SJCRH30 (cell line): ENCODE results near the gene COL12A1. TPM values are rescaled to one million over a fixed set of nuclear protein-coding genes. Genes with fewer than 3 reads are reported as not detected.

Experiments
- DNase-seq, 2 experiments: peaks; one replicate each; pipeline ENCODE4 v3.0.0-alpha.2; 2015 to 2020
- H3K27ac ChIP-seq: fragments of 250-450 bp; sonication (Bioruptor Pico); 2 replicates; pipeline ENCODE4 v1.5.1; 2020; ENCODE audit warnings: mild to moderate bottlenecking, moderate library complexity
- H3K27me3 ChIP-seq: fragments of 250-450 bp; sonication (Bioruptor Pico); 2 replicates; pipeline ENCODE4 v1.5.1; 2020; ENCODE audit warnings: mild to moderate bottlenecking, moderate library complexity
- H3K36me3 ChIP-seq: fragments of 250-450 bp; sonication (Bioruptor Pico); 2 replicates; pipeline ENCODE4 v1.5.1; 2020; ENCODE audit warnings: mild to moderate bottlenecking, moderate library complexity
- H3K4me1 ChIP-seq: fragments of 250-450 bp; sonication (Bioruptor Pico); 2 replicates; pipeline ENCODE4 v1.5.1; 2020; ENCODE audit warnings: mild to moderate bottlenecking, moderate library complexity
- H3K4me3 ChIP-seq: fragments of 250-450 bp; sonication (Bioruptor Pico); 2 replicates; pipeline ENCODE4 v1.5.1; 2020; ENCODE audit warnings: mild to moderate bottlenecking, moderate library complexity
- H3K9me3 ChIP-seq: fragments of 250-450 bp; sonication (Bioruptor Pico); replicated peaks from 2 replicates; pipeline ENCODE4 v1.5.1; 2020; ENCODE audit warnings: mild to moderate bottlenecking, moderate library complexity
- total RNA-seq: library from RNA; depleted of rRNA; stranded (reverse); fragments of >200 nt; shearing (Covaris generic); gene quantifications from 2 replicates; pipeline ENCODE4 v1.2.3, GENCODE V29; 2014

The COL12A1 gene
- total RNA-seq, 1 experiment from 2014 or later, result 62.1 TPM

GRCh38 chr6:75222261-75222660 is 16.4 kb upstream of the COL12A1 start:
- peaks cover 7% of the 10 kb centered on the region; the same call in 1 of the 2 replicates for H3K4me1 ChIP-seq
- no peaks in the 10 kb centered on the region for H3K36me3 ChIP-seq
- H3K27me3 ChIP-seq, result no peaks in the 10 kb centered on the region
- H3K4me3 ChIP-seq, result no peak overlapping the region
- no peak for DNase-seq
- H3K27ac ChIP-seq, result no peak overlapping the region
- H3K9me3 ChIP-seq, result no peaks in the 10 kb centered on the region

- peaks cover 7% of the 10 kb centered on the region; the same call in 1 of the 2 replicates for H3K4me1 ChIP-seq
- no peak overlapping the region for H3K27ac ChIP-seq
- H3K4me3 ChIP-seq, result no peak overlapping the region
- DNase-seq, result no peak
- no peaks in the 10 kb centered on the region for H3K27me3 ChIP-seq
- H3K36me3 ChIP-seq, result no peaks in the 10 kb centered on the region
- H3K9me3 ChIP-seq, result no peaks in the 10 kb centered on the region
These were observed 15.3 kb upstream of the COL12A1 start for GRCh38 chr6:75221116-75221515.

GRCh38 chr6:75220357-75220756 is 14.5 kb upstream of the COL12A1 start:
- no peaks in the 10 kb centered on the region for H3K9me3 ChIP-seq
- DNase-seq, result no peak
- H3K4me3 ChIP-seq, result no peak overlapping the region
- no peaks in the 10 kb centered on the region for H3K27me3 ChIP-seq
- H3K4me1 ChIP-seq, result peaks cover 7% of the 10 kb centered on the region; the same call in 1 of the 2 replicates
- no peaks in the 10 kb centered on the region for H3K36me3 ChIP-seq
- no peak overlapping the region for H3K27ac ChIP-seq

- H3K4me1 ChIP-seq, result peaks cover 2% of the 10 kb centered on the region; the same call in 1 of the 2 replicates
- H3K27me3 ChIP-seq, result no peaks in the 10 kb centered on the region
- H3K27ac ChIP-seq, result no peak overlapping the region
- no peaks in the 10 kb centered on the region for H3K9me3 ChIP-seq
- H3K36me3 ChIP-seq, result no peaks in the 10 kb centered on the region
- H3K4me3 ChIP-seq, result no peak overlapping the region
- DNase-seq, result no peak
These were observed 13.4 kb upstream of the COL12A1 start for GRCh38 chr6:75219263-75219662.

- Histone ChIP-seq H3K9me3 (no peaks in the 10 kb centered on the region), H3K27me3 (no peaks in the 10 kb centered on the region), H3K27ac (peak overlapping the region; percentile 1; the same call in 1 of the 2 replicates), H3K4me3 (peak overlapping the region; percentile 24), H3K36me3 (no peaks in the 10 kb centered on the region), H3K4me1 (no peaks in the 10 kb centered on the region; the same call in 1 of the 2 replicates)
- DNase-seq, result peak; percentile 32 to 56
These were observed 11.3 kb upstream of the COL12A1 start for GRCh38 chr6:75217193-75217592.

GRCh38 chr6:75215291-75215690 is 9.4 kb upstream of the COL12A1 start:
- Histone ChIP-seq H3K4me3 (no peak overlapping the region), H3K9me3 (no peaks in the 10 kb centered on the region), H3K27ac (no peak overlapping the region), H3K4me1 (peaks cover 3% of the 10 kb centered on the region; the same call in 1 of the 2 replicates), H3K36me3 (no peaks in the 10 kb centered on the region), H3K27me3 (no peaks in the 10 kb centered on the region)
- DNase-seq, result no peak

GRCh38 chr6:75213732-75214131 is 7.9 kb upstream of the COL12A1 start:
- Histone ChIP-seq H3K27ac (no peak overlapping the region), H3K9me3 (no peaks in the 10 kb centered on the region), H3K27me3 (no peaks in the 10 kb centered on the region), H3K4me1 (peaks cover 3% of the 10 kb centered on the region; the same call in 1 of the 2 replicates), H3K4me3 (no peak overlapping the region), H3K36me3 (no peaks in the 10 kb centered on the region)
- DNase-seq, result no peak

GRCh38 chr6:75213112-75213511 is 7.3 kb upstream of the COL12A1 start:
- no peaks in the 10 kb centered on the region for H3K9me3 ChIP-seq
- peaks cover 3% of the 10 kb centered on the region; the same call in 1 of the 2 replicates for H3K4me1 ChIP-seq
- H3K36me3 ChIP-seq, result no peaks in the 10 kb centered on the region
- no peak overlapping the region for H3K27ac ChIP-seq
- no peaks in the 10 kb centered on the region for H3K27me3 ChIP-seq
- no peak overlapping the region for H3K4me3 ChIP-seq
- DNase-seq, result no peak

GRCh38 chr6:75211920-75212590 is 6.2 kb upstream of the COL12A1 start:
- H3K27me3 ChIP-seq, result no peaks in the 10 kb centered on the region
- H3K4me3 ChIP-seq, result no peak overlapping the region
- no peaks in the 10 kb centered on the region for H3K36me3 ChIP-seq
- H3K9me3 ChIP-seq, result no peaks in the 10 kb centered on the region
- H3K4me1 ChIP-seq, result peaks cover 3% of the 10 kb centered on the region; the same call in 1 of the 2 replicates
- DNase-seq, result no peak
- H3K27ac ChIP-seq, result no peak overlapping the region

GRCh38 chr6:75210885-75211739 is 5.3 kb upstream of the COL12A1 start:
- Histone ChIP-seq H3K4me1 (peaks cover 3% of the 10 kb centered on the region; the same call in 1 of the 2 replicates), H3K27ac (no peak overlapping the region), H3K36me3 (no peaks in the 10 kb centered on the region), H3K27me3 (no peaks in the 10 kb centered on the region), H3K9me3 (no peaks in the 10 kb centered on the region), H3K4me3 (no peak overlapping the region)
- peak; percentile 48 to 83 for DNase-seq

GRCh38 chr6:75209184-75209723 is 3.4 kb upstream of the COL12A1 start:
- no peak overlapping the region for H3K4me3 ChIP-seq
- no peaks in the 10 kb centered on the region for H3K36me3 ChIP-seq
- peaks cover 3% of the 10 kb centered on the region; the same call in 1 of the 2 replicates for H3K4me1 ChIP-seq
- no peak overlapping the region for H3K27ac ChIP-seq
- no peaks in the 10 kb centered on the region for H3K9me3 ChIP-seq
- H3K27me3 ChIP-seq, result no peaks in the 10 kb centered on the region
- no peak for DNase-seq

GRCh38 chr6:75208298-75209183 is 2.7 kb upstream of the COL12A1 start:
- peaks cover 5% of the 10 kb centered on the region; the same call in 1 of the 2 replicates for H3K4me1 ChIP-seq
- H3K36me3 ChIP-seq, result no peaks in the 10 kb centered on the region
- no peaks in the 10 kb centered on the region for H3K9me3 ChIP-seq
- H3K27ac ChIP-seq, result no peak overlapping the region; the same call in 1 of the 2 replicates
- peak overlapping the region; percentile 49 for H3K4me3 ChIP-seq
- peak; percentile 81 to 91 for DNase-seq
- no peaks in the 10 kb centered on the region for H3K27me3 ChIP-seq

GRCh38 chr6:75206576-75207342 is 906 bp upstream of the COL12A1 start:
- Histone ChIP-seq H3K36me3 (no peaks in the 10 kb centered on the region), H3K27ac (peak overlapping the region; percentile 80), H3K4me3 (peak overlapping the region; percentile 77), H3K27me3 (no peaks in the 10 kb centered on the region), H3K9me3 (no peaks in the 10 kb centered on the region), H3K4me1 (peaks cover 10% of the 10 kb centered on the region; the same call in 1 of the 2 replicates)
- DNase-seq, result peak; percentile 25 to 34
